Thymus (tissue), 11 donors: Measurements from ENCODE around the gene DHFR2. TPM values are rescaled to one million over a fixed set of nuclear protein-coding genes. Genes with fewer than 3 reads are reported as not detected.
"Not testable (repeated sequence)": the region's sequence is repeated elsewhere in the genome, so short reads cannot be mapped to it uniquely, and the experiment has no call there.

Experiments used
- DNase-seq, 9 donors: peaks; one replicate each; pipeline ENCODE4 v3.0.0-alpha.2; 2013; ENCODE audit warnings: low spot score in 9 of 9, low read depth in 6 of 9, missing footprints in 1 of 9
- H3K27ac ChIP-seq, 2 donors: one replicate each; pipeline ENCODE4 v1.5.1; 2013; ENCODE audit warnings: control low read depth in 1 of 2, low read depth in 1 of 2, low read length in 1 of 2, mild to moderate bottlenecking in 1 of 2, moderate library complexity in 1 of 2
- H3K27me3 ChIP-seq, 2 donors: one replicate each; pipeline ENCODE4 v1.5.1; 2013; ENCODE audit warnings: low read length in 1 of 2; ENCODE audit not compliant: control insufficient read depth in 2 of 2, insufficient read depth in 1 of 2
- H3K36me3 ChIP-seq, 2 donors: one replicate each; pipeline ENCODE4 v1.5.1; 2013; ENCODE audit warnings: low read length in 1 of 2, mild to moderate bottlenecking in 1 of 2, moderate library complexity in 1 of 2; ENCODE audit not compliant: control insufficient read depth in 2 of 2, insufficient read depth in 2 of 2
- H3K4me1 ChIP-seq, 2 donors: one replicate each; pipeline ENCODE4 v1.5.1; 2013; ENCODE audit warnings: low read length in 2 of 2; ENCODE audit not compliant: control insufficient read depth in 2 of 2, insufficient read depth in 2 of 2
- H3K4me3 ChIP-seq, 2 donors: one replicate each; pipeline ENCODE4 v1.5.1; 2013; ENCODE audit warnings: low read length in 2 of 2, control low read depth in 1 of 2, mild to moderate bottlenecking in 1 of 2
- H3K9me3 ChIP-seq, 2 donors: one replicate each; pipeline ENCODE4 v1.5.1; 2013; ENCODE audit warnings: low read length in 1 of 2, mild to moderate bottlenecking in 1 of 2; ENCODE audit not compliant: control insufficient read depth in 2 of 2, insufficient read depth in 1 of 2
- WGBS: extraction: QIAGEN DNeasy Blood & Tissue Kit; methylation state at CpG from one replicate; pipeline ENCODE4 v1.1.7; 2013; 5-methylcytosine and 5-hydroxymethylcytosine counted together
- polyA plus RNA-seq: library from polyadenylated mRNA; stranded (reverse); fragments of 200-250 nt; gene quantifications from one replicate; pipeline ENCODE4 v1.2.3, GENCODE V29; 2013
- total RNA-seq: library from RNA; stranded (reverse); fragments of 120-200 nt; gene quantifications from one replicate; pipeline ENCODE4 v1.2.4, GENCODE V29; 2013
- donor health status: healthy.

DHFR2 gene
- total and polyA plus RNA-seq, 2 donors: 6.0 to 8.0 TPM

- 100% methylated on average over 1 of the region's 1 CpG for WGBS
- Histone ChIP-seq H3K27me3 (no peaks in the 10 kb centered on the region), H3K27ac (no peak overlapping the region), H3K9me3 (no peaks in the 10 kb centered on the region), H3K4me1 (no peaks in the 10 kb centered on the region), H3K36me3 (peaks cover 10 to 12% of the 10 kb centered on the region in 2 donors), H3K4me3 (no peak overlapping the region)
- DNase-seq: no peak
These were observed 30.4 kb upstream of the DHFR2 start for GRCh38 chr3:94093151-94093550.

- WGBS: 96% methylated on average over 1 of the region's 1 CpG
- Histone ChIP-seq H3K36me3 (peaks cover 7 to 10% of the 10 kb centered on the region in 2 donors), H3K27ac (no peak overlapping the region), H3K9me3 (no peaks in the 10 kb centered on the region), H3K27me3 (no peaks in the 10 kb centered on the region), H3K4me1 (no peaks in the 10 kb centered on the region), H3K4me3 (no peak overlapping the region)
- no peak for DNase-seq
These were observed 29.4 kb upstream of the DHFR2 start for GRCh38 chr3:94092086-94092485.

DNA sequence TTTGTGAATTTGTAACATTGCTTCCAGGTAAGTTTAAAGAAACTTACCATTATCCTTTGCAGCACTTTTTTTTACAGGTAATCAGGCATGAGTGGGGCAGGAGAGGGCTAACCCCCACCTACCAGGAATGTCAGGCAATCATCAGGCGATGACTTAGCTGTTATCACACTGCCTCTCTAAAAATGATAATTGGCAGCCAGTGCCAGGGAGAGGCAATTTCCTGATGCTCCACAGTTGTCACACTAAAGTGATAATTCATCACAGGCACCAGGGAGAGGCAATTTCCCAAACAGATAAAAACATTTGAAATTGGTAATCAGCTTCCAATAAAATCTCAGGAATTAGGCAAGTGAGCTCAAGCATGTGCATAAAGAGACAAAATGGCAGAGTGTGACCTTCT, 26.4 kb upstream of the DHFR2 start:
- no peak for DNase-seq
- Histone ChIP-seq H3K9me3 (no peaks in the 10 kb centered on the region), H3K27ac (no peak overlapping the region), H3K36me3 (peaks cover 3 to 12% of the 10 kb centered on the region in 2 donors), H3K27me3 (no peaks in the 10 kb centered on the region), H3K4me3 (no peak overlapping the region), H3K4me1 (no peaks in the 10 kb centered on the region)
- WGBS: 96% methylated on average over 1 of the region's 1 CpG

DNA sequence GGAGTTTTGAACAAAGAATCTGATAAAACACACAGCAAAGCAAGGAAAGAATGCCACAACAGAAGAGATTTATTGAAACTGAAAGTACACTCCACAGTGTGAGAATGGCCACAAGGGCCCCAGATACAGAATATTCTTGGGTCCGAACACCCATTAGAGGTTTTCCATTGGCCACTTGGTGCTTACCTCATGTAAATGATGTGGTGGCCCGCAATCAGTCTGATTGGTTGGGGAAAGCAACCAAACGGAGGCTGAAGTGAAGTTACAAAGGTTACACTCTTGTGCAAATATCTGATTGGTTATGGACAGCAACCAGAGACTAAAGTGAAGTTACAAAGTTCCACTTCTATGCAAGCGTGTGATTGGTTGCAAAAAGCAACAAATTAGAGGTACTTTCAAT, 20.5 kb upstream of the DHFR2 start:
- no peaks in the 10 kb centered on the region for H3K4me1 ChIP-seq
- no peak overlapping the region for H3K27ac ChIP-seq
- no peaks in the 10 kb centered on the region for H3K9me3 ChIP-seq
- H3K27me3 ChIP-seq: no peaks in the 10 kb centered on the region
- no peak for DNase-seq
- WGBS: 96% methylated on average over 4 of the region's 4 CpGs
- peaks cover 3 to 8% of the 10 kb centered on the region in 2 donors for H3K36me3 ChIP-seq
- no peak overlapping the region for H3K4me3 ChIP-seq

- no peaks in the 10 kb centered on the region for H3K4me1 ChIP-seq
- peaks cover 3 to 8% of the 10 kb centered on the region in 2 donors for H3K36me3 ChIP-seq
- H3K27ac ChIP-seq: no peak overlapping the region
- H3K9me3 ChIP-seq: no peaks in the 10 kb centered on the region
- no peak overlapping the region for H3K4me3 ChIP-seq
- WGBS: 95% methylated on average over 8 of the region's 8 CpGs
- no peak for DNase-seq
- no peaks in the 10 kb centered on the region for H3K27me3 ChIP-seq
These were observed 19.7 kb upstream of the DHFR2 start for GRCh38 chr3:94082391-94082937.

DNA sequence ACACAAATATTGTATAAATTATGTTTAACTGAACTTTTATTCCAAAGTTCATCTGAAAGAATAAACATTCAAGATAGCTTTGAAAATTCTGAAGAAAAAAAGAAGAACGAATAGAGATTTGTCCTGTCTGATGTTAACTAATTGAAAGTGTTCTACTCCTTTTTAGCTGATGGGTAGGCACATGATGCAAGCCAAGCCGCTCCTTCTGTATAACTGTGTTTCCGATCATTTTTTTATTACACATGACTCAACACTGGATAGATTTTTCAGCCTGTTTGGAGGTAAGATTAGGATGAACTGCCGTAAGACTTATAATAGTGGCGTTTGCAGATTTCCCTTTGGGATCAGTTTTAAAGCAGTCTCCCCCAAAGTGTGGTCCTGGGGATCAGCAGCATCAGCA, 19.2 kb upstream of the DHFR2 start:
- Histone ChIP-seq H3K36me3 (peaks cover 3 to 8% of the 10 kb centered on the region in 2 donors), H3K4me1 (no peaks in the 10 kb centered on the region), H3K9me3 (no peaks in the 10 kb centered on the region), H3K27ac (no peak overlapping the region), H3K27me3 (no peaks in the 10 kb centered on the region), H3K4me3 (no peak overlapping the region)
- 97% methylated on average over 5 of the region's 5 CpGs for WGBS
- DNase-seq: no peak

DNA sequence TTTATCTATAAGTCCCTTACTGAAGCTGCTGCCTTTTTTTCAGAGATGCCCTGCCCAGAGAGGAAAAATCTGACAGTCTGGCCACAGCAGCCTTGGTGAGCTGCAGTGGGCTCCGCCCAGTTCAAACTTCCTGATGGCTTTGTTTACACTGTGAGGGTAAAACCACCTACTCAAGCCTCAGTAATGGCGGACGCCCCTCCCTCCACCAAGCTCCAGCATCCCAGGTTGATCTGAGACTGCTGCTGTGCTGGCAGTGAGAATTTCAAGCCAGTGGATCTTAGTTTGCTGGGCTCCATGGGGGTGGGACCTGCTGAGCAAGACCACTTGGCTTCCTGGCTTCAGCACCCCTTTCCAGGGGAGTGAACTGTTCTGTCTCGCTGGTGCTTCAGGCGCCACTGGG, 17.8 kb upstream of the DHFR2 start:
- 97% methylated on average over 5 of the region's 5 CpGs for WGBS
- not testable (repeated sequence) for H3K27ac ChIP-seq, H3K9me3 ChIP-seq, H3K4me1 ChIP-seq, H3K36me3 ChIP-seq, H3K4me3 ChIP-seq, DNase-seq, H3K27me3 ChIP-seq

DNA sequence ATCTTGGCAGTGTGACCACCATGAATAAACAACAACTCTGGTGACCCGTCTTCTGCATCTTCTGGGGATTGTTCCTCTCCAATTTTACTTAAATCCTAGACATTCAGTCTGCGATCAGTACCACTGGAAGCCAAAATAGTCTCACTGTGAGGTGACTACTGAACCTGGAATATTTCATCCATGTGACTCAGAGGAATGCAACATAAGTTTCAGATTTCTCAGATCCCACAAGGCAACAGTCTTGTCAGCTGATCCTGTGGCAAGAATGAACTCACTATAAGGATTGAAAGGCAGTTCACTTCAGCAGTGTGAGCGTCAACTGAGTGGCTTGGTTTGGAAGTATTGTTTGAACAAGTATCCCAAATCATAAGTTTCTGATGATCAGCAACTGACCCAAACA, 13.3 kb upstream of the DHFR2 start:
- Histone ChIP-seq H3K36me3 (peaks cover 0 to 6% of the 10 kb centered on the region in 2 donors), H3K27me3 (no peaks in the 10 kb centered on the region), H3K9me3 (no peaks in the 10 kb centered on the region), H3K4me3 (no peak overlapping the region), H3K27ac (no peak overlapping the region), H3K4me1 (no peaks in the 10 kb centered on the region)
- WGBS: 97% methylated on average over 3 of the region's 3 CpGs
- DNase-seq: no peak

DNA sequence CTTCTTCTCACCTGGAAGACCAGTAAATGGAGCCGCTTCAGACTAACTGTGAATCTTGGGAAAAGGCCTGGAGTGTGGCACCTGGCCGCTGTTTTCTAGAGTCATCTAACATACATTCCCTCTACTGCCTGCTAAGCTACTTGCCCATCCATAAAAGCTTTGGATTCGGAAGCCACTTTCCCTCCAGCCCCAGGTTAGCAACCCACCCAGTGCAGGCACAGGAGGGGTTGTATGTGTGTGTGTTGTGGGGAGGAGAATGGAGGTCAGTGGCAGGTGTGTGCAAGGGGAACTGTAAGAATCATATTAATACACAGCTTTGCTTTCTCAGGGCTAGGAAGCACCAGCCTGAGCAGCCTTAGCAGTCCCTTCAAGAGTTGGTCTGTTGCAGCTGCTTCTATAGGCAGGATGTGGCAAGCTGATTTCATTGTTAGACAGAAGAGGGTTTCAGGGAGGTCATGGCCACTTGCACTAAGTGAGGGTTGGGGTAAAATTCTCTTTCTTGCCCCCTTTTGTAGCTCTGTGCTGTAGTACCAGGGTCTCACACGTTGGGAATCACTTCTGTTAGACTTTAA, 9.1 kb upstream of the DHFR2 start:
- no peaks in the 10 kb centered on the region for H3K4me1 ChIP-seq
- no peak overlapping the region for H3K4me3 ChIP-seq
- no peaks in the 10 kb centered on the region for H3K9me3 ChIP-seq
- H3K27ac ChIP-seq: no peak overlapping the region
- H3K36me3 ChIP-seq: peaks cover 3 to 15% of the 10 kb centered on the region in 2 donors
- H3K27me3 ChIP-seq: no peaks in the 10 kb centered on the region
- WGBS: 94% methylated on average over 4 of the region's 4 CpGs
- peak in 2 of 9 donors; percentile 23 to 39 for DNase-seq
